HG03196 (cell line): ENCODE results near the gene NETO1.

ENCODE experiments used
- ATAC-seq: cut with Tn5 transposase; IDR thresholded peaks from one replicate; pipeline ENCODE4 v1.9.1; 2021; ENCODE audit not compliant: unreplicated experiment

NETO1 gene

DNA sequence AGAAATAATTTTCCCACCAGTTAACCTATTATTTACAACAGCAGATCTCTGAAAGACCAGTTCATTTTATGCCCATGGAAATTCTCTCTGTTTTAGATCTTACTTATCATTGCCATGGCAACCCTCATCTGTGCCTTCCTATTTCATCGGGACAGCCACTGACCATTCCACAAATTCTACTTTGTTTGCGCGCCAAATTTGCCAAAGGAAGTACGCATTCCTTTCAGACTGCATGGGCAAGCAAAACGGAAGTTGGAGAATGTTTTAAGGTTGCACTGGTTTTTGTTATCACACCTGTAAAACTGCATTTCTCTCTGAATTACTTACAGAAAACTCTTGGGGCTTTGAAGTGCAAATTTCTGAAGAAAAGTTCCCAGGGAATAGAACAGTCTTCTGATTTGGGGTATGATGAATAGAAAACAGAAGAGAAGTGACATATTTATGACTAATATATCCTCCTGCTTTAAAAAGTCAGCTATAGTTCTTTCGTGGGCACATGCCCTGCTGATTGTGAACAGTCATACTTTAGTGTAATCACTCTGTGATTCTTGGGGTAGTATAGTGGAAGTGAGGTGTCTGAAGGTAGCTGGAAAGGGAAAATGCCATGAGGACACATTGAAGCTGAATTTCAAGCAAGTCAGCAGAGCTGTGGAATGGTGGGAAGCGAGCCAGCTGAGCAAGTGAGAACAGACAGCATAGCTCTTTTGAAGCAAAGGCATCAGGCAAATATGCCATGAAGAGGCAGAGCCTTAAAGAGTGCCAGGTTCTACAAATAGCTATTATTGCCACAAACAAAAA is 20.9 kb downstream of the NETO1 start:
- no peak for ATAC-seq

DNA sequence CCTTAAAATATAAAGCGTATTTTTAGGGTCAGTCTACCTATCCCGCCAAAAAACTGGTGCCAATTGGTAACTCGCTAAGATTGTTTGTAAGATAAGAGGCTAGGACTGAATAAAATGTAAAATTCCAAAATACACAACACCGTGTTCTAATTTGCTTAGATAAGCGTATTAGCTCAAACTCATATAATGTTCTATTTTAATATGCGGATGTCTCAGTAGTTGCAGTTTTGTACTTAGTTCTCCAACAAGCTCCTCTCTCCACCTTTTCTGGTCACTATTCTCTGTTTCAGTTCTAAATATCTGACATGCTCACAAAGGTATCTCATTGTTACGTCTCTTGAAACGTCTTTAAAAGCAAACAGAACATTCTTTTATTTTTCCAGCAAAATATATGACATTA is 24.0 kb downstream of the NETO1 start:
- no peak for ATAC-seq

DNA sequence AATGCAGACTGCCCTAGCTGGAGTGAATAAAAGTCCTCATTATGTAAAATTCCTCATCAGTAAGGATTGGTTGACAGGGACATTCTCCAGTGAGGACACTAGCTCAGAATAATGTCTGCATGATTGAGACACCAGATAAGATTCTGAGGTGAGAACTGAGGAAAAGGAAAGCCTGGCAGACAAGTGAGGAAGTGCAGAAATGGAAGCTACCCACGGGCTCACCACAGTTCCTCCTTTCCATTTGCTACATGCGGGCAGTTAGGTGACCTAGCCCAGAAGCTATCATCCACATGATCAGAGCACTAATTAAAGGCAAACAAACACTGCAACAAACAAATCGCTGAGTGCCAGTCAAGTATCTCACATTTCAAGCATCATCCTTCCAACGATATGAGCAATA is 27.7 kb downstream of the NETO1 start:
- no peak for ATAC-seq

DNA sequence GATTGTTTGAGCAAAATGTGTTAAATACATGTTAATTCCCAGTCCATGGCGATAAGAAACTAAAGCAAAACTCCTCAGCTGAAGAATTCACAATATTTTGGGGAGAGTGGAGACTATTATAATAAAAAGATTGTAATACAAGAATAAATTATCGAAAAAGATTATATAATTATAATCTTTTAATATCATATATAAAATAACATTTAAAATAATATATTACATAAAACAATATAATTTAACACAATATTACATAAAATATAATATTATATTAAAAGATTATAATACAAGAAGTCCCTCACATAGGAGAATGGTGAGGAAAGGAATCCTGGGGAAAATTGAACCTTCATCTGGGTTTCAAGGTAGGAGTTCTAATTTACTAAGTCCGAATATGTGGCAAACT is 33.1 kb downstream of the NETO1 start:
- ATAC-seq, result no peak

DNA sequence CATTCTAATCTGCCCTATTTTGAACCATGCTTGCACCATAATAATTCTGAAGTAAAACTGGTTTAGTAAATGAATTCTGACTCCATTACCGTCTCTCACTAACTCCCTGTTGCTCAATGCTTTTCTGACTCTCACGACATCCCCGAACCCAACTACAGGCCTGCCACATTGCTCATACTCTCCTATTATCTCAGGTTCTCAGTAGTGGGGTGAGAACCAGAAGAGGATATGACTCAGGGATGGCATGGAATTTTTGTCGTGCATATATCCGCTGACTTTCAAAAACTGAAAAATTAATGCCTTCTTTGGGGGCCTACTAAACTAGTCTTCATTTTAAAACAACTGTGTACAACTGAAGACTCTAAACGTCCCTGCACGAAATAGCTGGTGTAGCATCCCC is 34.3 kb downstream of the NETO1 start:
- ATAC-seq, result no peak

DNA sequence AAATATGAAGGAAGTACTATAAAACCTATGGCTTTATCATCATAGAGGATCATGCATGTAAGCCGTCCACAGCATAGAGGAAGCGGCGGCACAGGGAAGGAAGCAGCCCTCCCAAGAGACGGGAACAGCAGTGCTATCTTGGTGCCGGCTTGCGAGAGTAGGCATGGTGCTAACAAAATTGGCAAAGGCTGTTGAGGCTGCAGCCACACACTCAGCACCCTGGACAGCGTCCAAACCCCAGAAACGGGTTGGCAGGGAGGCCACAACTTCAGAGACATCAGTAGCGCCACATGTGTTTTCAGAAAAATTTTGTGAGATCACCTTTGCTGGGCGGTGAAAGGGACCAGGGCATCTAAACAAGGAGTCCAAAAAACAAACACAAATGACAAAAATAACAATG is 37.7 kb downstream of the NETO1 start:
- ATAC-seq, result no peak

DNA sequence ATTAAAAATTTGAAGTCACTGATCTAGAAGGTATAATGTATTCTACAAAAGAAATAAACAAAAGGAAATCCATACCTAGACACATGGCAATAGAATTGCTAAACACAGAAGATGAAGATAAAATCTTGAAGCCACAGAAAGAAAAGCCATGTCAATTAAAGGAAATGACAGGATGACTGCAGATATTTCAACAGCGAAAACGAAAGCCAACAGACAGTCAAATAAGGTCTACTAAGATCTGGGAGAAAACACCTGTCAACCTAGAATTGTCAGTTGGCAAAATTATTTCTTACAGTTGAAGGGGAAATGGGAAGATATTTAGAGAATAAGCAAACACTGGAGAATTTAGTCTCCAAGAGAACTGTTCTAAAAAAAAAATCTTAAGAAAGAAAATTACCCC is 39.2 kb downstream of the NETO1 start:
- ATAC-seq, result no peak

DNA sequence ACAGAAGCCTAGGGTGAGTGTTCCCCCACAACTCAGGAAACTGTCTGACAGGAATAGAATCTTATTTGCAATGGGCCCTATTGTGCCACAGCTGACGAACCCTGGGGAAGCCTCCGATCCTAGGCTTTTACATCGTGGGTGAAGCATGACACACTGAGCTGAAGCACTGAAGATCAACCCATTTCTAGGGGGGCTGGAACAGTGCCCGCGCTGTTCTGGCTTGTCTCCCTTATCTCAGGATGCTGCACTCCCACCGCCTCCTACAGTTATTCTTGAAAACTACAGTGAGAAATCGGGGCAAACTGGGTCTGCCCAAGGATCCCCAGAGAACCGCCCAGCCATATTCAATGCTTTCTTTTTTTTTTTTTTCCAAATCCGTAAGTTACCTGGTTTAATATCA is 41.1 kb downstream of the NETO1 start:
- no peak for ATAC-seq

DNA sequence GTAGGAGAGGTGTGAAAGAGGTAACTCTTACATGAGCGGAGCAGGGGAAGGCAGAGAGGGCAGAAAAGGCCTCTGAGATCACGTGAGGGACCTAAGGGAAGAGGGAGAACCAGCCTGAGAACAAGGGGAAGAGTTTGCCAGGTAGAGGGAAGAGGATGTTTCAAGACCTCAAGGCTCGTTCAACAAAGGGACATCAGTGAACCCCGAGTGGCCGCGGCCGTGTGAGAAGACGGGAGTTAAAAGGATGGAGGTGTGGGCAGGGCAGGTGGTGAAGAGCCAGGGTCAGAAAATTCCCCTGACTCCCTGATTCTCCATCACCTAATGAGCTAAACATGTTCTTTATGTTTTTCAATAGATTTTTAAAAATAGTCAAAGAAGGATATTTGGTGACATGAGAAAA is 44.4 kb downstream of the NETO1 start:
- no peak for ATAC-seq

DNA sequence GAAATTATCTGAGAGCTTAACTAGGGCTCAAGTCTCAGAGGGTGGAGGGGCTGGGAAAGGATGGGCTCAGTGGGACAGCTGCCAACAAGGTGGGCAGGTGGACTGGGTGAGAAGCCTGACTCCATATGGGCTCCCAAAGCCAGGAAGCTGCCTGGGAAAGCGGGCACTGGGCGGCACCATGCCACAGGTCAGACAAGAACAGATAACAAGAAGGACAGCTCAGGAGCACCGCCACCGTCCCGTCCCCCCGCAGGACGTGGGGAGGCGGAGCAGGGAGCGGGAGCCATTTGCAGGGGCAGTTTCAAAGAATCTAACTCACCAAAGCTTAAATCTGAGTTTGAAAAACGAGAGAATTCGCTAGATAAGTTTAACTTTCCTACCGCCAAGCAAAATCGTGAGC is 45.6 kb downstream of the NETO1 start:
- no peak for ATAC-seq

DNA sequence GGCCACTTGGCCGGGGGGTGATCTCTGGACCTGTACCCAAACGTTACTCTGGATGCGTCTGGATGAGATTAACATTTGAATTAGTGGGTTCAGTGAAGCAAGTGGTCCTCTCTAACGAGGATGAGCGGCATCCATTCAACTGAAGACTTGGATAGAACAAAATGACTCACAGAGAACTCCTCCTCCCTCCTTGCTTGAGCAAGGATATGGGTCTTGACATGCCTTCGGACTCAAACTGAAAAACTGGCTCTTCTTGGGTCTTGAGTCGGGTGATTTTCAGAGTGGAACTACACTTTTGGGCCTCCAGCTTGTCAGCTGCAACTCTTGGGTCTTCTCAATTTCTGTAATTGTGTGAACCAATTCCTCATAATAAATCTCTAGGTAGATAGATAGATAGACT is 47.2 kb downstream of the NETO1 start:
- ATAC-seq, result no peak

DNA sequence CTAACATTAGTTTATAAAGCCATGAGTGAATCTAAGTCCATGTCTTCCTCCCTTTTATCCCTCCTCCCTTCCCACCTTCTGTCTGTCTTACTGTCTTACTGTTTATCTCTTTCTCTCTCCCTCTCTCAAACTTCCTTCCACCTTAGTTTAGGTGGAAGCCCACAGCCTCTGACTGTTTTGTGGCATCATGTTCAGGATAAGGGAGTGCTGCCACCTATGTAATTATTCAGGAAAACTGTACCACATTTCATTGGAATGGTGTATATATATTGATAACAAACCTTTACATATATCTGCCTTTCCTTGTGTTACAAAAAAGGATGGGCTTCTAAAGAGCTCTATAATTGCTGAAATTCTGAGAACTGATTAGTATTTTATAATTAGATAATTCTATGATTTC is 48.7 kb downstream of the NETO1 start:
- ATAC-seq, result no peak

DNA sequence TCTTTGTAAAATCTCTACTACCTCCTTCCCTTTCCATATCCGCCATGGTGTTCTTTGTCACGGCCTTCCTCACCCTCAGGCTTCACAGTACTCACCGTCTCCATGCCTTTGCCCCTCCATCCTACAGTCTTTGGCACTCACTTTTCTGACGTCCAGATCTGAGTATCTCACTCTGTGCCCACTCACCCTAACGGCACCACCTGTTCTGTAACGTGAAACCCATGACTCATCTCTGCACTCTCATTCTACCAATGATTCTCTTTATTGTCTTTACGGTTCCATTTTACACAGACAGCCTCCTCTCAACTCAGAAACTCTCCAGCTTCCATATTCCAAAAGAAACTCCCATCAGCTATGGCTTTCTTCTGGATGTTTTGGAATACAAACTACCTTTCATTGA is 56.7 kb downstream of the NETO1 start:
- ATAC-seq, result no peak

DNA sequence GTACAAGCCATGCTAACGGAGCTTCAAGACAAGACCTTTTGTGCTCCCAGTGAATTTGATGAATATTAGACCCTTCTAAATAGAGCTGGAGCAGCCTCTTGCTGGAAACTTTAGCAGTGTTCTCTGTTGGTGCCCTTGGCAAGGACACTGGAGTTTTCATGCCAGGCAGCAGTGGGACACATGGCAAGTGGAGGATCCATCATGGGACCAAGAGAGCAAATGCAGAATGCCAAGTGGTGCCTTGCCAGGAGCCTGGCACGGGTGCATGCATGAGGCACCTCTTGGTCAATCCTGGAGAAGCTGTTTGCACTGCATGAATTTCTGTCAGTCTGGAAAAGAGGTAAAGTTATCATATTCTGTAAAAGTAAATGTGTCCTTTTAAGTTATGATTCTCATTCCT is 59.1 kb downstream of the NETO1 start:
- ATAC-seq, result no peak

DNA sequence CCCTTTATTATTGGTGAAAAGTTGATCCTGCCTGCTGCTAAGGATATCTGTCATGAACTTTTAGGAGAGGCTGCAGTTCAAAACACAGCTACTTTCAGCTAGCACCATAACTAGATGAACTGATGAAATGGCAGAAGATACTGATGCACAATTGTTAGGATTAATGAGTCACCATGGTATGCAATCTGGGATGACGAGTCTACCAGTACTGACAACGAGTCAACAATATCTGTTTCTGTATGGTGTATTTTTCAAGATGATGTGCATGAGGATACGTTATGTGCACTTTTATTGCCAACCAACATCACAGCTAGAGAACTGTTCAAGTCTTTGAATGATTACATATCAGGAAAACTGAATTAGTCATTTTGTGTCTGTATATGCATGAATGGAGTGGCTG is 68.7 kb downstream of the NETO1 start:
- ATAC-seq, result no peak

DNA sequence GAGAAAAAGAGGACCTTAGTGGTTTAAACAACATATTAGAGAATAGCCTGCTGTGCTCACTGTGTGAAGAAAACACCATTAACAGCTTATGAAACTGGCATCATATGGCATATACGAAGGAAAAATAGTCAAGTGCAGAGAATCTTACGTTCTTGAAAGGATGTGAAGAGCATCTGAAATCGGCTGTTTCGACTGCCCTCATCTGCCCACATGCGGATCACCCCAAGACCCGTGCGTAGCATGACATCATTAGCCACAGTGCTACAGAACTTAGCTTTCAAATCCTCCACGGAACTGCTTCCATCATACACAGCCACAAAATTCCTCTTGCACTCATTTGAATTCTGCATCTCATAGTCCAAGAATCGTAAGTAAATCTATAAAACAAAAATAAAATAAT is 84.3 kb downstream of the NETO1 start:
- ATAC-seq, result no peak

DNA sequence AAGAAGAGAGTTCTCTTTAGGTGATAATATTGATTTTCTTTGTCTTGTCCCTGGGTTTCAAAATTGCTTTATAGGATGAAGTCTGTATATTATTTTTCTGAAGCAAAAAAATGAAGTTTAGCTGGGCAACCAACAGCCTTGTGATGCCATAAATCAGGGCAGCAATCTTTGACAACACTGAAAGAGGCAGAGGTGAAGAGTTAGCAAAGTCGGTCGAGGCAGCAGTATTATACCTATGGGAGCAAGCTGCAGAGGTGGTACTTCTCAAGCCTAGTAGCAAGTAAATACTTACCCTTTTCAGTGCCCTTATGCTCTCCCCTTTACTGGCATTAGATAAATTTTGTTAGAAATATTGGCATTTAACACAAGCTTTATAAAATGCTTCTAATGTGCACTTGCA is 92.9 kb downstream of the NETO1 start:
- ATAC-seq, result no peak

DNA sequence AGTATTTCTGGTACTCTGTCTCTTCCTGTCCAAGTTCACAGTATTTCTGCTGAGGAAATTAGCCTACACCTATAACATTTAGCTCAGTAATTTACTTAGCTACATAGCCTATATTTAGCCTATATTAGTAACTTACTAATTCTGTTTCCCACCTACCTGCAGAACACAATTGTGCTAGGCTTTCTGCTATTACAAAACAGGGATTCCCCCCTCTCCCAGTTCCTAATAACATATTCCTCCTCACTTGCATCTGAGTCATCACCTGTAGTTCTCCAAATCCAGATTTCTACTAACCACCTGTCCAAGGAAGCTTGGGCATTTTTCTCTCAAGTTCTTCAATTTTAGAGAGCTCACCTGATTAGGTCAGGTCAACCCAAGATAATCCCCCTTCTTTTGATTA is 94.9 kb downstream of the NETO1 start:
- ATAC-seq, result no peak

DNA sequence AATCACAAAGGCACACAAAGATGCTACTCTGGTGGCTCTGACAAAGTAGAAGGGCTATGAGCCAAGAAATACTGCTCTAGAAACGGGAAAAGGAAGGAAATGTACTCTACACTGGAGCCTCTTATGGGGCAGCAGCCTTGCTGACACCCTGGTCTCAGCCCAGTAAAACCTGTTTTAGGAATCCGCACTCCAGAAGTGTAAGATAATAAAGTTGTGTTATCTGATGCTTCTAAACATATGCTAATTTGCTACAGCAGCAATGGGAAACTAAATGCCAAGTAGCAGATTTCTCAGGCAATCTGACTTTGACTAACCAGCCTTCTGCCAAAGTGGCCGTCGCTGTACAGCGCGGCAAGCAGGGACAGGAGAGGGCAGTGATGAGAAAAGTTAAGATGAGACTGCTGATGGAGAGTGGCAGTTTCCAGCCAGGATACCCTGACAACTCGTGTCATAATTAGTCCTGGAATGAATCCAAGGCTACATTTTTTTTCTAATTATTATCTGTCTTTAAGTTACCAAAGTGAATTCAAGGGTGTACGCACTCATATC is 99.0 kb downstream of the NETO1 start:
- ATAC-seq, result no peak

DNA sequence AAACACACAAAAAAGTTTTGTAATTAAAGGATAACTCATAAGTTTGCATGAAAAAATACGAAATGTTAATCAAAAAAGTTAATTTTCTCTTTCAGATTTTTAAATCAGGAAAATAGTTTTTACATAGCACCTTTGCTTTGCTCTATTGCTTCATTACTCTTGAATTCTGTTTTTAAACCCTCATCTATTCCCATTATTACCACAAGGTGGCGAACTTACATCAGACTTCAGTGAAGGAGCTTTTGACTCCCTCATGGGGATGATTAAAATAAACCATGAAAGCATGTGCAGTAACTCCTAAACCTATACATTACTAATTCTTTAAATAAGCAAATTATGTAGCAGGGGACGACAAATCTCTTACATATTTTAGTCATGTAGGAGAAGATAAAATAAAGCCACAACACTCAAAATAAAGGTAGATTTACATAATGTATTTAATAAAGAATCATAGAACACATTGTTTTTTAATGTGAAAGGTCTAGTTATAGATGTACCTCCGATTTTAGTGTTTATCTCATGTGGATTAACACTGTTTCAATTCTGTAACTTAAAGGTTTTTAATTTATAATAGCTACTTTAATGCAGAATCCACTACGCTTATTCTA is 105.2 kb downstream of the NETO1 start:
- ATAC-seq, result peak; percentile 74

DNA sequence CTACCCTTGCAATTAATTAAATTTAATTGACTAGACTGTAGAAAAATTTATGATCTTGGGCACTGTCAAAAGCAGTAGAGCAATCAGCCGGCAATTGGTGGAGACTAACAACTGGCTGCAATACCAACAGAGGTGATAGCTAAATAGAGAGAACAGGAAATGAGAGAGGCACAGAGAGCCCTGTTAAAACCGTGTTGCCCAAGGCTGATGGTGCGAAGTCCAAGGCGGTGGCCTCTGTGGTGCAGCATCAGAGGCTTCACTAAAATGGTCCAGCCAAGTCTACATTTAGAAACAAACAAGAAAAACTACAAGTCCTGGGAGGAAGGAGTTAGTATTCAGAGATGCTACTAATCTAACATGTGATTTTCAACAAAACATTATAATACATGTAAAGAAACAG is 115.6 kb downstream of the NETO1 start:
- no peak for ATAC-seq

DNA sequence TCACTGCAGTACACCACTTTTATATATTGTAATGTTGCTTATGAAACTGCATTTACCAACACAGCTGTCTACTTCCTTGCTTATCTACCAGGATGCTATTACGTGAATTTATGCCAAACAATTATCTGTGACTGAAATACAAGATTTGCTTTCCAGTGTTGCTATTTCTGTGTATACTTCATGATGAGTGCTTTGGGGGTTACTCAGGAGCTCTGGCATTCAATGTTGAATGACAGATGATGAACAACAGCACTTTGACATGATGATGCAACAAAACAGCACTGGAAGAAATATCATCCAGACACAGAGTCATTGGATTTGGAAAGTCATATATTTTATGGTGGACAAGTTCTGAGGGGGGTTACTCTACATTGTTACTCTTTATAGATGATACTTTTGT is 125.8 kb downstream of the NETO1 start:
- no peak for ATAC-seq

DNA sequence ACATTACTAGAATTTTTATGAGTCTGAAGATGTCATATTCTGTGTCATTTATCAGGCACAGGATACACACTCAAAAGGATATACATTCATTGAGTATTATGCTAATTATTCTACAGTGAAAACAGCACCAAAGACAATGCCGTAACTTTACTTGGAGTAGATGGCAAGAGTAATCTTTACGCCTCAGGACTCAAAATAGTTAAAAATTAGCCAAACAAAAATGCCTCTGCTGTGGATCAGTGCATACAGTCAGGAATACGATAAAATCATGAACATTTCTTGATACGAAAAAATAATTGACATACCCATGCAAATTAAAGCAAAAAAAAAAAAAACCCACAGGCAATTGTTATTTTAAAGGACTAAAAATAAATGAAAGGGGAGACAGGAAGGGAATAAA is 129.7 kb downstream of the NETO1 start:
- no peak for ATAC-seq
